WTC11 (cell line): ENCODE data around the gene CFAP90. TPM values are rescaled to one million over a fixed set of nuclear protein-coding genes. Genes with fewer than 3 reads are reported as not detected.

Source experiments
- ATAC-seq: fragments of 200-7000 bp; cut with Tn5 transposase; 2 replicates; pipeline ENCODE4 v1.10.0; 2021; ENCODE audit warnings: mild to moderate bottlenecking, moderate library complexity
- CTCF ChIA-PET: fragments of 300-600 bp; sonication (Branson Sonifier 250); formaldehyde crosslinking; loops from one replicate; lab custom pipeline; 2021; ENCODE audit warnings: antibody characterized with exemption; lab: Charles Lee
- POLR2A ChIA-PET: fragments of 350-600 bp; sonication (Branson Sonifier 250); formaldehyde crosslinking; loops from one replicate; lab custom pipeline; 2021; ENCODE audit warnings: antibody characterized with exemption; lab: Charles Lee
- DNase-seq: peaks from one replicate; pipeline ENCODE4 v3.0.0; 2021; ENCODE audit warnings: low spot score
- H3K27ac Mint-ChIP-seq: 2 replicates; pipeline ENCODE4 v1.8.0; 2021; ENCODE audit warnings: mixed read lengths
- H3K27me3 Mint-ChIP-seq: 2 replicates; pipeline ENCODE4 v1.8.0; 2021; ENCODE audit warnings: low read depth, mild to moderate bottlenecking, moderate library complexity, mixed read lengths
- H3K36me3 Mint-ChIP-seq: 2 replicates; pipeline ENCODE4 v1.8.0; 2021; ENCODE audit warnings: mixed read lengths
- H3K4me1 Mint-ChIP-seq: 2 replicates; pipeline ENCODE4 v1.8.0; 2022; ENCODE audit warnings: mixed read lengths
- H3K4me3 Mint-ChIP-seq: 2 replicates; pipeline ENCODE4 v1.8.0; 2021; ENCODE audit warnings: mild to moderate bottlenecking, moderate library complexity, mixed read lengths
- H3K9me3 Mint-ChIP-seq: 2 replicates; pipeline ENCODE4 v1.8.0; 2021; ENCODE audit warnings: mixed read lengths
- ATF1 ChIP-seq: sonication (generic); formaldehyde crosslinking; IDR thresholded peaks from 2 replicates; pipeline ENCODE4 v1.8.1; 2023; ENCODE audit warnings: mild to moderate bottlenecking, moderate library complexity, missing genetic modification reagents
- ATF3 ChIP-seq: sonication (generic); formaldehyde crosslinking; conservative IDR thresholded peaks from 2 replicates; pipeline ENCODE4 v1.8.1; 2022; ENCODE audit warnings: mild to moderate bottlenecking, missing genetic modification reagents
- CREB1 ChIP-seq: sonication (generic); formaldehyde crosslinking; IDR thresholded peaks from 2 replicates; pipeline ENCODE4 v1.8.0; 2023; ENCODE audit warnings: mild to moderate bottlenecking, missing genetic modification reagents
- CTCF ChIP-seq: fragments of 200-600 bp; IDR thresholded peaks from 2 replicates; pipeline ENCODE4 v1.8.0; 2022; ENCODE audit warnings: antibody characterized with exemption
- E2F4 ChIP-seq: sonication (generic); formaldehyde crosslinking; IDR thresholded peaks from 2 replicates; pipeline ENCODE4 v1.8.1; 2022; ENCODE audit warnings: low read depth, mild to moderate bottlenecking, moderate library complexity, missing genetic modification reagents, borderline replicate concordance
- ESRRA ChIP-seq: sonication (generic); formaldehyde crosslinking; IDR thresholded peaks from 2 replicates; pipeline ENCODE4 v1.8.1; 2022; ENCODE audit warnings: mild to moderate bottlenecking, missing genetic modification reagents, borderline replicate concordance
- ETV6 ChIP-seq: sonication (generic); formaldehyde crosslinking; IDR thresholded peaks from 2 replicates; pipeline ENCODE4 v1.8.1; 2022; ENCODE audit warnings: mild to moderate bottlenecking, missing genetic modification reagents
- GABPB1 ChIP-seq: sonication (generic); formaldehyde crosslinking; IDR thresholded peaks from 2 replicates; pipeline ENCODE4 v1.8.1; 2023; ENCODE audit warnings: mild to moderate bottlenecking, missing genetic modification reagents
- GTF2I ChIP-seq: fragments of 250-450 bp; sonication (Bioruptor Pico); conservative IDR thresholded peaks from 2 replicates; pipeline ENCODE4 v1.4.0; 2021; ENCODE audit warnings: mild to moderate bottlenecking
- HMGXB4 ChIP-seq: sonication (generic); formaldehyde crosslinking; IDR thresholded peaks from 2 replicates; pipeline ENCODE4 v1.8.1; 2023; ENCODE audit warnings: mild to moderate bottlenecking, moderate library complexity, missing genetic modification reagents
- JUN ChIP-seq: sonication (generic); formaldehyde crosslinking; IDR thresholded peaks from 2 replicates; pipeline ENCODE4 v1.8.0; 2023; ENCODE audit warnings: mild to moderate bottlenecking, missing genetic modification reagents
- KAT7 ChIP-seq: sonication (generic); formaldehyde crosslinking; IDR thresholded peaks from 2 replicates; pipeline ENCODE4 v1.8.1; 2023; ENCODE audit warnings: missing genetic modification reagents, mild to moderate bottlenecking, borderline replicate concordance
- NFYB ChIP-seq: sonication (generic); formaldehyde crosslinking; conservative IDR thresholded peaks from 2 replicates; pipeline ENCODE4 v1.8.0; 2022; ENCODE audit warnings: low read depth, missing genetic modification reagents
- PREB ChIP-seq: sonication (generic); formaldehyde crosslinking; IDR thresholded peaks from 2 replicates; pipeline ENCODE4 v1.8.1; 2022; ENCODE audit warnings: mild to moderate bottlenecking, missing genetic modification reagents, moderate library complexity, borderline replicate concordance
- RELA ChIP-seq: sonication (generic); formaldehyde crosslinking; IDR thresholded peaks from 2 replicates; pipeline ENCODE4 v1.8.1; 2022; ENCODE audit warnings: missing genetic modification reagents, mild to moderate bottlenecking, borderline replicate concordance
- SMAD4 ChIP-seq: sonication (generic); formaldehyde crosslinking; IDR thresholded peaks from 2 replicates; pipeline ENCODE4 v1.8.0; 2022; ENCODE audit warnings: mild to moderate bottlenecking, missing genetic modification reagents
- TCF7 ChIP-seq: sonication (generic); formaldehyde crosslinking; IDR thresholded peaks from 2 replicates; pipeline ENCODE4 v1.8.0; 2022; ENCODE audit warnings: mild to moderate bottlenecking, low read depth, missing genetic modification reagents, moderate library complexity
- TEAD1 ChIP-seq: sonication (generic); formaldehyde crosslinking; IDR thresholded peaks from 2 replicates; pipeline ENCODE4 v1.8.0; 2022; ENCODE audit warnings: mild to moderate bottlenecking, missing genetic modification reagents
- USF1 ChIP-seq: sonication (generic); formaldehyde crosslinking; IDR thresholded peaks from 2 replicates; pipeline ENCODE4 v1.8.0; 2022; ENCODE audit warnings: mild to moderate bottlenecking, missing genetic modification reagents
- USF2 ChIP-seq: sonication (generic); formaldehyde crosslinking; IDR thresholded peaks from 2 replicates; pipeline ENCODE4 v1.8.1; 2023; ENCODE audit warnings: mild to moderate bottlenecking, missing genetic modification reagents, moderate library complexity
- ZNF219 ChIP-seq: sonication (generic); formaldehyde crosslinking; IDR thresholded peaks from 2 replicates; pipeline ENCODE4 v1.8.0; 2023; ENCODE audit warnings: missing genetic modification reagents, mild to moderate bottlenecking, borderline replicate concordance
- ZNF512 ChIP-seq: sonication (generic); formaldehyde crosslinking; IDR thresholded peaks from 2 replicates; pipeline ENCODE4 v1.8.1; 2022; ENCODE audit warnings: missing genetic modification reagents, borderline replicate concordance
- total RNA-seq: library from RNA; stranded (reverse); gene quantifications from 3 replicates; pipeline ENCODE4 v1.2.3, GENCODE V29; 2021

CFAP90 gene
- total RNA-seq, 1 experiment from 2014 or later = 0.33 TPM

GRCh38 chr5:7868773-7869473 is 18.0 kb upstream of the CFAP90 start, which contains the start of the genes FASTKD3 and MTRR (continued):
- peak; percentile 33; the same call in 1 of the 2 replicates for TF ChIP-seq ESRRA (CRISPR knock-in tag)
- no peak for TF ChIP-seq ATF3
- peak; percentile 73; the same call in 1 of the 2 replicates for TF ChIP-seq TEAD1 (CRISPR knock-in tag)
- TF ChIP-seq HMGXB4 (CRISPR knock-in tag) = peak; percentile 84; the same call in 1 of the 2 replicates
- 0 out of 2 replicates have a peak, but pooled peaks have one; percentile 22 for TF ChIP-seq ATF1 (CRISPR knock-in tag)
- peak; percentile 67; the same call in 1 of the 2 replicates for TF ChIP-seq JUN (CRISPR knock-in tag)

GRCh38 chr5:7868427-7868772 is 17.5 kb upstream of the CFAP90 start:
- no peak overlapping the region; the same call in 1 of the 2 replicates for H3K27ac Mint-ChIP-seq
- H3K9me3 Mint-ChIP-seq = no peaks in the 10 kb centered on the region
- H3K36me3 Mint-ChIP-seq = peaks cover 8% of the 10 kb centered on the region
- H3K27me3 Mint-ChIP-seq = no peaks in the 10 kb centered on the region
- no peak for TF ChIP-seq KAT7
- TF ChIP-seq ZNF219 (CRISPR knock-in tag) = no peak
- TF ChIP-seq TEAD1 (CRISPR knock-in tag) = no peak
- TF ChIP-seq TCF7 (CRISPR knock-in tag) = no peak
- TF ChIP-seq NFYB (CRISPR knock-in tag) = no peak
- TF ChIP-seq ETV6 (CRISPR knock-in tag) = no peak
- TF ChIP-seq GABPB1 = no peak
- no peak for TF ChIP-seq GTF2I
- TF ChIP-seq USF1 (CRISPR knock-in tag) = no peak
- no peak for TF ChIP-seq ZNF512 (CRISPR knock-in tag)
- TF ChIP-seq ESRRA (CRISPR knock-in tag) = no peak
- H3K4me3 Mint-ChIP-seq = peak overlapping the region; percentile 84
- ATAC-seq (peak; percentile 16), DNase-seq (no peak)
- peaks cover 16% of the 10 kb centered on the region for H3K4me1 Mint-ChIP-seq
- ChIA-PET POLR2A (interaction anchor here (0.9 to 1.5 kb wide), 2 partner anchors 13 to 17 kb away, joined by 3 to 4 read pairs; partner anchors contain the start of gene CFAP90), CTCF (interaction anchor here (0.6 to 2.6 kb wide), 10 partner anchors 10 to 1049 kb away, joined by 3 to 12 read pairs (median 6); partner anchors contain the start of gene CFAP90)

- CTCF ChIA-PET = interaction anchor here (0.8 to 2.6 kb wide), 3 partner anchors 11 to 1047 kb away, joined by 4 to 12 read pairs (median 6); partner anchors contain the start of gene CFAP90
- Mint-ChIP-seq H3K9me3 (no peaks in the 10 kb centered on the region), H3K4me1 (peaks cover 16% of the 10 kb centered on the region), H3K36me3 (peaks cover 11% of the 10 kb centered on the region), H3K4me3 (peak overlapping the region; percentile 84), H3K27me3 (no peaks in the 10 kb centered on the region), H3K27ac (no peak overlapping the region)
- POLR2A ChIA-PET = no interaction called here
- ATAC-seq (no peak), DNase-seq (no peak)
- TF ChIP-seq USF2 (no peak), CTCF (no peak), RELA (no peak), TCF7 (CRISPR knock-in tag) (no peak), JUN (CRISPR knock-in tag) (no peak), CREB1 (no peak), PREB (CRISPR knock-in tag) (no peak), E2F4 (no peak), SMAD4 (CRISPR knock-in tag) (no peak), ZNF219 (CRISPR knock-in tag) (no peak)
Observed at GRCh38 chr5:7867260-7867659, 16.3 kb upstream of the CFAP90 start.
